Inflammatory macrophage treated with lipopolysaccharide for 4 hours (primary cell): ENCODE results near the gene MTREX.

Source experiments
- DNase-seq: peaks from one replicate; pipeline ENCODE4 v3.0.0-alpha.2; 2020

MTREX gene

DNA sequence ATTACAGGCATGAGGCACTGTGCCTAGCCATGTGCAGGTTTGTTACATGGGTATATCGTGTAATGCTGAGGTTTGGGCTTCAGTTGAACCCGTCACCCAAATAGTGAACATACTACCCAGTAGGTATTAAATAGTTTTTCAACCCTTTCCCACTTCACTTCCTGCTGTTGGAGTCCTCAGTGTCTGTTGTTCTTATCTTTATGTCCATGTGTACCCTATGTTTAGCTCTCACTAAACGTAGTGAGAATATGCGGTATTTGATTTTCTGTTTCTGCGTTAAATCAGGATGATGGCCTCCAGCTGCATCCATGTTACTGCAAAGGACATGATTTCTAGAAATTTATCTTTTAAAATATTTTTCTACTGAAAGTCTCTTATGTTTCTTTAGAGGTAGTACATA, 17.8 kb downstream of the MTREX start:
- DNase-seq = no peak

DNA sequence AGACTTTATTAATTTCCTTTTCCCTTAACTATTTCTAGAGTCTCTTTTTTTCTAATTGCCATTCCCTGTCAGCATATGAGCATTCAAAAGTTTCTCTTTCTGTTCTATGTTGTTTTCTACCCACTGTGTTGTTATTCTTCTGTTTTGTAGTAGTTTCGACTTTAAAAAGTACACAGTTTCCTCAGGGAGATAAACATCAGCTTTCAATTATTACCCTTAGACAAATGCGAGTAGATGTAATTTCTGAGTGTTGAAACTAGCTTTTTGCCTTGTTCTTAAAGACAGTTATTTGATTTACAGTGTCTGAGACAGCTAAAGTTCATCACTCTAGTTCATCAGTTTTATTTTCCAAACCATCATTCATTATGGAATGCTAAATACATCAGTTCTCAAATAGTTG, 19.5 kb downstream of the MTREX start:
- no peak for DNase-seq

DNA sequence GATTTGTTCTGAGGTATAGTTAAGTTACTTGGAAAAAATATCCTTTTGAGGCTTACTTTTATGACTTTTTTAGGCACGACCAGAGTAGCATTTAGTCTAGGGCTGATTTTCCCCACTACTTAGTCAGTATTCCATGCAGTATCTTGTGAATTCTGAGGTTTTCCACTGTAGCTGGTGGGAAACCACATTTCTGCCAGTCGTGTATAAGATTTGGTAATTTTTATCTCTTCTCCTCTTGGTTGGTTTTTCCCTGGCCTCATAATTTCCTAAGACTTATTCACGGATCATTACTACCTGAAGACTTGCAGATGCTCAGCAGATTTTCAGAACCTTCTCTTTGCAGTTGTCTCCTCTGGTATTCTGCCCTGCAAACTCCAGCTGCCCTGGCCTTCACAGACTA, 23.5 kb downstream of the MTREX start:
- no peak for DNase-seq

DNA sequence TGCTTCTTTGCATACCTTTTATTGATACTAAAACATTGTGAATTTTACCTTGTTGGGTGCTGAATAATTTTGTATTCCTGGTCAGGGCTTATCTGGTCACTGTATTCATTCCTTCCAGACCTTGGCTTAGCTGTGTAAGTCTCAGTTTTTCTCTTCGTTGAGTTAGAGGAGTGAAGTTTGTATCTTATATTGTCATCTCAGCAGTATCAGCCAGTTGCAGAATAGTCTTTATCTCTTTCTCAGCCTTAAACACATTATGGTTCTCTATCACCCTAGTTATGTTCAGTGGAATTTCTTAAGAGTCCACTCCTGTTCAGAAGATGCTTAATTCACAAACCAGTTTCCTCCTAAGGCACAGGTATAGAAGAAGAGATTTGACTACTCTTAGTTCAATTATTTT, 25.2 kb downstream of the MTREX start:
- DNase-seq = no peak

DNA sequence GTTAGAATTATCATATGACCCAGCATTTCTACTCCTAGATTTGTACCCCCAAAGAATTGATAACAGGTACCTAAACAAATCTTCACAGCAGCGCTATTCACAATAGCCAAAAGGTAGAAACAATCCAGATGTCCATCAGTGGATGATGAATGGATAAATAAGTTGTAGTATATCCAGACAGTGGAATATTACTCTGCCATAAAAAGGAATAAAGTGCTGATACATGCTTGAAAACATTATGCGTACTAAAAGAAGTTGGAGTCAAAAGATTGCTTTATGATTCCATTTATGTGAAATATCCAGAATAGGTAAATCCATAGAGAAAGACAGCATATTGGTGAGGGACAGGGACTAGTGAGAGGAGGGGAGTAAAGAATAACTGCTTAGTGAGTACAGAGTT, 26.0 kb downstream of the MTREX start:
- DNase-seq = no peak

DNA sequence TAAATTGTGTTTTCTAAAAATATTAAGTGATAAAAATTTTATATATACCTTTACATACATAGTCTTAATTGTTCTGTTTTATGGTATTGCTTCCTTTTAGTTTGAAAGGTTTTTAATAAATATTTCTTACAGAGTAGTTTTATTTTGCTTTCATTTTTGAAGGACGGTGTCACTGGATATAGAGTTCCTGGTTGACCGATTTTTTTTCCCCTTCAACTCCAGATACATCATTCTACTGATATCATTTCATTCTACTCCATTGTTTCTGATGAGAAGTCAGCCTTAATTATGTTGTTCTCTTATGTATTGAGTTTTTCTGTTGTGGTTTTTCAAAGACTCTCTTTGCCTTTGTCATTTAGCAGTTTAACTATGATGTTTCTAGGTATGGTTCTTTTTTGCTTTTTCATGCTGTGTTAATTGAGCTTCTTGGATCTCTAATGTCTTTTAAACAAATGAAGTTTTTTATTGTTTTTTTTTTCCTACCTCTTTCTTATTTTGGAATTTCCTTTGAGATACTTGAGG, 30.4 kb downstream of the MTREX start:
- peak; percentile 30 for DNase-seq

DNA sequence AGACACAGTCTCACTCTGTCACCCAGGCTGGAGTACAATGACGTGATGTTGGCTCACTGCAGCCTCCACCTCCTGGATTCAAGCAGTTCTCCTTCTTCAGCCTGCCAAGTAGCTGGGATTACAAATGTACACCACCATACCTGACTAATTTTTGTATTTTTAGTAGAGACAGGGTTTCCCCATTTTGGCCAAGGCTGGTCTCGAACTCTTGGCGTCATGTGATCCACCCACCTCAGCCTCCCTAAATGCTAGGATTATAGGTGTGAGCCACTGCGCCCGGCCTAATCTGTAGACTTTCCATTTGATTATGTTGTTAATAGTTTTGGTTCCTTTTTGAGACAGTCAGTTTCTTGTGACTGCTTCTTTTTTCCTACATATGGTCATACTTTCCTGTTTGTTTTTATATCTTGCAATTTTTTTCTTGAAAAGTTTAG, 31.0 kb downstream of the MTREX start:
- peak; percentile 68 for DNase-seq

DNA sequence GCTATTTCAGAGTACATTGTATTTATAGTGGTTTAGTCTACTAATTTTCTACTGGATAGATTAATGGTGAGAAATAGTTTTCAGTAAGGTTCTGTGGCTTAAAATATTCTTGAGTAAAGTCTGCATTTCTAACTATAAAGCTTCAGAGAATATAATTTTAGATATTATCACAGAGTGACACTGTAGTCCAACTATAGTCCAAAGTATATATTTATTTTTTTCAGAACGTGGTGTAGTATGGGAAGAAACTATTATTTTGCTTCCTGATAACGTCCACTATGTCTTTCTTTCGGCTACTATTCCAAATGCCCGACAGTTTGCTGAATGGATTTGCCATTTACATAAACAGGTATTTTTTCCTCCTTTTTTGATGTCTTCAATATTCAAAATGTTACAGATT, 35.3 kb downstream of the MTREX start:
- no peak for DNase-seq

DNA sequence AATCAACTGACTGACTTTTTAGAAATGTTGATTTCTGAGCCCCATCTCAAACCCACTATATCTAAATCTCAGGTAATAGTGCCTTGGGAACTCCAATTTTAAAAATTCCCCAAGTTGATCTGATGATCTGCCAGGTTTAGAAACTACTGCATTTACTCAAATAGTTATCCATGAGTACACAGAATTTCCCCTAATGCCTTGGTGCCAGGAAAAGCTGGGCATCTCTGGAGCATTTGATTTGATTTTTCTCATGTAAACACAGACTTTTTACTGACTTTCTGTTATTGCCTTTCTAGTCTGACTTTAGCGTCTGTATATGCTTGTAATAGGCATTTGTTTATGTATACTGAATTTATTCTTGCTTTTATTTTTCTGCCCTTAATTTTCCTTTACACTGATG, 35.8 kb downstream of the MTREX start:
- DNase-seq = no peak

DNA sequence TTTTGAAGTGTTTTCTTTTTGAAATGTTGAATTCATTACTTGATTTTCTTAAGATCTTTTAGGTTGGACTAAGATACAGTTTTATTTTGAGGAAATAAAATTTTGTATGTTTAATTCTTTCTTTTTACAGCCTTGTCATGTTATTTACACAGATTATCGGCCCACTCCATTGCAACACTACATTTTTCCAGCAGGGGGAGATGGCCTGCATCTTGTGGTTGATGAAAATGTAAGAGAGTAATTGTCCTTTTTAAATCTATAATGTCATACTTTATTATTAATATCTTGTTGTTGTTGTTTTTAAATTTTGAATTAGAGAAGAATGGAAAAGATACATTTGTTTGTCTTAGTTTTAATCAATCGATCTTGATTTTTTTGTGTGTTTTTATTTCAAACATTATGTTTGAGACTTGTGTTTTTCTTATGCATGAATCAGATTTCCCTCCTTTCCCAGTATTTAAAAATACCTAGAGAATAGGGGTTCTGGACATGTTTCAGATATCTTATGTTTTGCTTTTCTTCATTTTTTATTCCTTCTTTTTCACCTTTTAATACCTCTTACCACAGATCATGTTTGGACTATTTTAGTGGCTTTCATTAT, 36.7 kb downstream of the MTREX start:
- peak; percentile 59 for DNase-seq

DNA sequence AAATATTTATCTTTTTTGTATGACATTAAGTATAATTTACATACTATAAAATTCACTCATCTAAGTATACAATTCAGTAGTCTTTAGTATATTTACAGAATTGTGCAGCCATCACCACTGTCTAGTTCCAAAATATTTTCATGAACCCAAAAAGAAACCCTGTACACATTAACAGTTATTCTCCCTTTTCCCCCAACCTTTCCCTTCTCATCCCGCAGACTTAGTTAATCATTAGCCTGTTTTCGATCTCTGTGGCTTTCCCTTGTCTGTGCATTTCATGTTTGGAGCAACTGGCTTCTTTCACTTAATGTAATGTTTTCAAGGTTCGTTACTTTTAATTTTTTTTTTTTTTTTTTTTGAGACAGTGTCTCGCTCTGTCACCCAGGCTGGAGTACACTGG, 37.5 kb downstream of the MTREX start:
- DNase-seq = no peak

DNA sequence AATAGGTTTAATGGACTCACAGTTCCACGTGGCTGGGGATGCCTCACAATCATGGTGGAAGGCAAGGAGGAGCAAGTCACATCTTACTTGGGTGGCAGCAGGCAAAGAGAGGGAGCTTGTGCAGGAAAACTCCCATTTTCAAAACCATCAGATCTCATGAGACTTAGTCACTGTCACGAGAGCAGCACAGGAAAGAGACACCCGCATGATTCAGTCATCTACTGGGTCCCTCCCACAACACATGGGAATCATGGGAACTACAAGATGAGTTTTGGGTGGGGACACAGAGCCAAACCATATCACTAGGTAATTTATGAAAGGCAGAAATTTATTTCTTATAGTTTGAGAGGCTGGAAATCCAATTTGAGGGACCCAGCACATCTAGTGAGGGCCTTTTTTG, 40.0 kb downstream of the MTREX start:
- peak; percentile 11 for DNase-seq

DNA sequence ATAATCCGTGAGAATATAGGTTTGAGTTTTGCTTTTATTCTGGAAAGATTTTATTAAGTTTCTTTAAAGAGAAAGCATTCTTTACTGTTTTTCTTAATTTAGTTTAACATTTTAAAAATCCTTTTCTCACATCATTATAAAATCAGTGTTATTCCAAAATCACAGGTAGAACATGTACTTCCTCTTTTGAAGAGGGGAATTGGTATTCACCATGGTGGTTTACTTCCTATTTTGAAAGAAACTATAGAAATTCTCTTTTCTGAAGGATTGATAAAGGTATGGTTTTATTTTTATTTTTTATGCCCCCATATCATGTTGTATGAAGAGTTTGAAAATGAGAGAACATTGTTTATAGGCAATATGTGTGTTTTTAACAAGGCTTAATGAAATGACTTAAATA, 43.0 kb downstream of the MTREX start:
- no peak for DNase-seq

DNA sequence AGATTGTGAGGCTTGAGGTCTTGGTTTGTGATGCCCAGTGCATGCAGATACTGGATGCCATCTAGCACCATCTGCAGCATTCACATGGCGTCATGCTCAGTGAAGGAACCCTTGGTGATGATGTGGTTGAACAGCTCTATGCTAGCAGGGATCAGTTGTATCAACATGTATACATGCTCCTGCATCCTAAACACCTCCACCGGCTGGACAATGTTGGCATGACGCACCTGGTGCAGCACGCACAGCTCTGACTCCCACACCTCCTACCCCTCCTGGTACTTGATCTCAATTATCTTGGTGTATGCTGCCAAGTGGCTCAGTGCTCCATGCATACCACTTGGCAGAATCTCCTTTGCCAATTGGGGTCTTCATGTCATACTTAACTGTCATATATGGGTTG, 49.1 kb downstream of the MTREX start:
- no peak for DNase-seq

DNA sequence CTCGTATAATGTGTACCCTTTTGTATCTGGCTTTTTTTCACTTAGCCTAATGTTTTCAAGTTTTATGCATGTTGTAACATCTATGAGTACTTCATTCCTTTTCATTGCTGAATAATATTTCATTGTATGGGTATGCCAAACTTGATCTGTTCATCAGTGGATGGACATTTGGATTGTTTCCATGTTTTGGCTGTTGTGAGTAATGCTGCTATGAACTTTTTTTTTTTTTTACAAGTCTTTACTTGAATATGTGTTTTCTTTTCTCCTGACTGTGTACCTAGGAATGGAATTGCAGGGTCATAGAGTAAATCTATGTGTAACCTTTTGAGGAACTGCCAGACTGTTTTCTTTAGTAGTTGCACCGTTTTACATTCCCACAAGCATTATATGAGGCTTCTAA, 52.4 kb downstream of the MTREX start:
- DNase-seq = no peak

DNA sequence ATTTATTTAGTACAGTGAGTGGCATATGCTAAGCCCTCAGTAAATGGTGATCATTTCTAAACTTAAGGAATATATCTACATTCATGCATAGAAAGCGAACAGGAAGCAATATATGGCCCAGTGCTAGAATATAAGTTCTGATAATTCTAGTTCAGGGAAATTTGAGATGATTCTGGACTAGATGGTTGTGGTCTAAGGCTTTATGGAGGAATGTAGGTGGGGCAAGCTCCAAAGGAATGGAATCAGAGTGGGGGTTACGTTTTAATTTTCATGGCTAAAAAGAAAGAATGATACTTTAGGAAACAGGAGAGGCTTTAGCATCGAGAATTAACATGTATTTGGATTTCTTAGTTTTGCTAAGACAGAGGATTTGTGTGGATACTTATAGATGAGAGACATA, 56.1 kb downstream of the MTREX start:
- no peak for DNase-seq

DNA sequence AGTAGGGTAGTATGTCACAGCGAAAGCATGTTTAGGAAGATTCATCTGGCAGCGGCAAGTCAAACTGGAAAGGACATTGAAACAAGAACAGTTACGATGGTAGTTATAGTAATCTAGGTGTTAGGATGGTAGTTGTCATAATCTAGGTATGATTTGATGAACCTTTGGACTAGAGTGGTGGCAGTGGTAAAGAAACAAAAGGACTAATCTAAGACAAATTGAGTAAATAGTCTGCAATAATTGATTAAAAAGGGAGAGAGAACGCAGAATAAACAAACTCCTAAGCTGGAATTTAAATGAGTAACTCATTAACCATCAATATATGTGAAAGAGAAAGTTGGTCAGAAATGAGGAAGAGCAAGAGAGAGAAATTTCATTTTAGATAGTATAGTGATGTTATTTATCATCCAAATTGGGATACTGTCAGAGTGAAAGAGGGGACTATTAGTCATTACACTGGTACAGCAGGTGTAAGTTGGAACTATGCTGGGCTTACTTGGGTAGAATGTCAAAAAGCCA, 56.8 kb downstream of the MTREX start:
- no peak for DNase-seq

DNA sequence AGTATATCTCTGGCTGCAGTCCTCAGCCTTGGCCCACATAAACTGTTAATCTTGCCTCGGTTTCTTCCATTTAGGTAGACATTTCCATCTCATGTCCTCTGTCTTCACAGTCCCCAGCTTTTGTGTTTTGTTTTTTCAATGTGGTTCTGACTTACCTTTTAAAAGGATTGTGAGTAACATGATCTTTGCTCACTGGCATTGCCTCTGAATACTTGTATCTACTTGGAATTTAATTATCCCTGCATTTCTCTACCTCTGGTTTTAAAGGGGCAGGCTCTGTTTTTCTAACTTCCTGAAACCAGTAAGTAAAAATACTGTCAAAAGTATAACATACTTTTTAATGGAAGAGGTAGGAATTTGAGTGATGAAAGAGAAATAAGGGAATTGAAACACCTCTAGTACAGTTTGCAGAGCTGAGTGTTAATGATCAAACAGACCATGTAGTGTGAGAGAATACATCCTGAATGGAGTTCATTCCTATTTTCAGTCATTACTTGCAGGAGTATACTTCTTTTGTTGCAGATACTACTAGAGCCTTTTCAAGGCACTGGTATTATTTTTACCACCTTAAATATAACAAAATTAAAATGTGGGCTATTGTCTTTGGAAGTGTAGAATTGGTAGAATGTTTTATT, 62.6 kb downstream of the MTREX start:
- no peak for DNase-seq

DNA sequence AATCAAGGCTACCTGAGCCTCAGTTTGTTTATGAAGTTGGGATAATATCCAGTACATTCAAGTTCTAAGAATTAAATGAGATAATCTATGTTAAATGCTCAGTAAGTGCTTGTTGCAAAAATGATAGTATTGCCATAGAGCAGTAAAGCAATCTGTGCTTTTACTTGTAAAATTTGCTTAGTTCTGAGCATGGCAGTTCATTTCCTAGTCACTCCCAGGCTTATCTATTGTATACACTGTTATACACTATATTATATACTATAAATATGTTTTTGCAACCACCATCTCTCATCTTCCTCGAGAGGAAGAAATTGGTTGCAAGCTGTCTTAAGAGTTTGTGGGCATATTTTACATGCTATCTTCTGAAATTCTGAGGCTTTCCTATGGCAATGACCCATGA, 63.4 kb downstream of the MTREX start:
- DNase-seq = no peak

DNA sequence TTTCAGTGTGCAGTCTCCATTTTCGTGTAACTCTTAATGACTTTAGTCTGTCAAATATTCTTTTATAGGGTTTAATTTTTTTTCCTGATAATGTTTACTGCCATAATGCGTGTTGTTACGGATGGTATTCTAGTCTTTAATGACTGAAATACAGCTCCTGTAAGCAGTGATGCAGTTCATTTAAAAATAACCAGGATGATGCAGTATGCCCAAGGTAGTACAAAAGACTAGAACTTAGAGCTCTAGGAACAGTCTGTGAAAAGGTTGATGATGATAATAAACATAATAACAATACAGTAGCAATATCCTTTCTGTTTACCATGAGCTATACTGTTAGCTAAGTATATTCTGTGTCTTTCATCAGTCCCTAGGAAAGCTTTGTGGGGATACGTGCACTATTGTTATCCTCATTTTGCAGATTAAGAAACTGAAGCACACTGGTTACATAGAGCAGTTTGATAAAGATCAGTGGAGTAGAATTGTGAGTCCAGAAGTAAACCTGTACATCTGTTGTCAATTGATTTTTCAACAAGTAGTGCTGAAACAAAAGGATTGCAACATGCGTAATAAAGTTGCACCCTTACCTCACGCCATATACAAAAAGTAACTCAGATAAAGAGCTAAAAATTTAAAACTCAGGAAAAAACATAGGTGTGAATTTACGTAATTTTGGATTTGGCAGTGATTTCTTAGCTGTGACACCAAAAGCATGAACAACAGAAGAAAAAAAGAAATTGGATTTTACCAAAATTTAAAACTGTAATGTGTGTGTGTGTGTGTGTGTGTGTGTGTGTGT, 64.5 kb downstream of the MTREX start:
- DNase-seq = no peak

DNA sequence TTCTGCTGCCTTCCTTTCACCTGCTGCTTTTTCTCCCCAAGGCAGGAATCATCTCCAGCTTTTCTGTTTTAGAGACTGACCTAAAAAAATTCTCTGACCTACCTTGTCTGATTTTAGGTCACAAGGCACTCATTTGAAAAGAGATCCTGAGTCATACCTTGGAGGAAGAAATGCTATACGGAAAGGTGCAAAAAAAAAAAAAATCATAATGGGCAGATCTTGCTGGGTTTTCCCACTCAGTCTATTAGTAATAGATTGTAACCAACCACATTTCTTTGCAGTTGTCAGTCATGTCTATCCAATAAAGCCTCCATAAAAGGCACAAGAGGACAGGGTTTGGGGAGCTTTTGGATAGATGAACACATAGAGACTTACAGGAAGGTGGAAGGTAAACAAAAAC, 70.0 kb downstream of the MTREX start:
- no peak for DNase-seq

DNA sequence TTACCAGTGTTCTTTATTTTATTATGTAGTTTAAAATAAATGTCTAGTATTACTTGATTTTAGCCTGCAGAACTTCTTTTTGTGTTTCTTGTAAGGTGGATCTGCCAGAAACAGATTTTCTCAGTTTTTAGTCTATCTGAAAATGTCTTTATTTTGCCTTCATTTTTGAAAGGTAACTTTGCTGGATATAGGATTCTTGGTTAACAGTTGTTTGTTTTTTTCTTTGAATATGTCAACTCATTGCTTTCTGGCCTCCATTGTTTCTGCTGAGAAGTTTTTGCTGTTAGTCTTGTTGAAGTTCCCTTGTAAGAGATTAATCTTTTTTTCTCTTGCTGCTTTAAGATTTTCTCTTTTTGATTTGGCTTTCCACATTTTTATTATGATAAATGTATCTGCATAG, 75.5 kb downstream of the MTREX start:
- DNase-seq = no peak

DNA sequence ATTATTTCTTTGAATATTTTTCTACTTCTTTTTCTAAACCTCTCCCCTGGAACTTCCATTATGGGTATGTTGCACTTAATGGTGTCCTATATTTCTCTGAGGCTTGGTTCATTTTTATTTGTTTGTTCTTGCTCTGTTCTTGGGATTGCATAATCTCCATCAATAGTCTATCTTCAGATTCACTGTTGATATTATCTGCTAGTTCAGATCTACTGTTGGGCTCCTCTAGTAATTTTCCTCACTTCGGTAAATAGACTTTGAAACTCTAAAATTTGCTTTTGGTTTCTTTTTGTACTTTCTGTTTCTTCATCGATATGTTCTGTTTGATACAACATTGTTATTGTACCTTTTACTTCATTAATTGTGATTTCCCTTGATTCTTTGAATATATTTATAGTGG, 76.3 kb downstream of the MTREX start:
- no peak for DNase-seq

DNA sequence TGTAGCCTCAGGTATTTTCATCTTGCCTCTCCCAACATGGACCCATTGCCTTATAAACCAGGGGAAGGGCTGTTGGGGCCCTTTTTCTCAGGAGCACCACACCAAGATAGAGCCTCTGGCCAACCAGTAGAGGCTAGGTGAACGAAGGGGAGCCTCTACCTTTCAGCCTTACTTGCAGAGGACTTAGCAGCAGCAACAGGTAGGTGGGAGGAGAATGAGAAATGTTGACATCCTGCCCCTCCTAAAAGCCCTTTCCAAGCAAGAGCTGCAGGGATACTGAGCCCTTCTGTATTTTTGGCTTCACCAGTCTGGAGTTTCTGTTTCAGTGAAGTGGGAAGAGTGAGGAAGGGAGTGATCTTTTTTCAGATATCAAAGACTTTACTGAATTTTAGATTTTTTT, 77.4 kb downstream of the MTREX start:
- no peak for DNase-seq
